ENCODE data around the gene CLEC16A.

CLEC16A gene

GRCh38 chr16:11009027-11009755 lies 64.8 kb downstream of the CLEC16A start:
- no peak for DNase-seq (ENCODE audit: low read depth)
- H3K4me3 ChIP-seq (ENCODE audit: low read depth, low read length) = no peak overlapping the region
- TF ChIP-seq, protein P1, sequence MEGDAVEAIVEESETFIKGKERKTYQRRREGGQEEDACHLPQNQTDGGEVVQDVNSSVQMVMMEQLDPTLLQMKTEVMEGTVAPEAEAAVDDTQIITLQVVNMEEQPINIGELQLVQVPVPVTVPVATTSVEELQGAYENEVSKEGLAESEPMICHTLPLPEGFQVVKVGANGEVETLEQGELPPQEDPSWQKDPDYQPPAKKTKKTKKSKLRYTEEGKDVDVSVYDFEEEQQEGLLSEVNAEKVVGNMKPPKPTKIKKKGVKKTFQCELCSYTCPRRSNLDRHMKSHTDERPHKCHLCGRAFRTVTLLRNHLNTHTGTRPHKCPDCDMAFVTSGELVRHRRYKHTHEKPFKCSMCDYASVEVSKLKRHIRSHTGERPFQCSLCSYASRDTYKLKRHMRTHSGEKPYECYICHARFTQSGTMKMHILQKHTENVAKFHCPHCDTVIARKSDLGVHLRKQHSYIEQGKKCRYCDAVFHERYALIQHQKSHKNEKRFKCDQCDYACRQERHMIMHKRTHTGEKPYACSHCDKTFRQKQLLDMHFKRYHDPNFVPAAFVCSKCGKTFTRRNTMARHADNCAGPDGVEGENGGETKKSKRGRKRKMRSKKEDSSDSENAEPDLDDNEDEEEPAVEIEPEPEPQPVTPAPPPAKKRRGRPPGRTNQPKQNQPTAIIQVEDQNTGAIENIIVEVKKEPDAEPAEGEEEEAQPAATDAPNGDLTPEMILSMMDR (conservative IDR thresholded peaks at IDR 0.05; ENCODE audit: low read depth, low read length) = no peak

DNA sequence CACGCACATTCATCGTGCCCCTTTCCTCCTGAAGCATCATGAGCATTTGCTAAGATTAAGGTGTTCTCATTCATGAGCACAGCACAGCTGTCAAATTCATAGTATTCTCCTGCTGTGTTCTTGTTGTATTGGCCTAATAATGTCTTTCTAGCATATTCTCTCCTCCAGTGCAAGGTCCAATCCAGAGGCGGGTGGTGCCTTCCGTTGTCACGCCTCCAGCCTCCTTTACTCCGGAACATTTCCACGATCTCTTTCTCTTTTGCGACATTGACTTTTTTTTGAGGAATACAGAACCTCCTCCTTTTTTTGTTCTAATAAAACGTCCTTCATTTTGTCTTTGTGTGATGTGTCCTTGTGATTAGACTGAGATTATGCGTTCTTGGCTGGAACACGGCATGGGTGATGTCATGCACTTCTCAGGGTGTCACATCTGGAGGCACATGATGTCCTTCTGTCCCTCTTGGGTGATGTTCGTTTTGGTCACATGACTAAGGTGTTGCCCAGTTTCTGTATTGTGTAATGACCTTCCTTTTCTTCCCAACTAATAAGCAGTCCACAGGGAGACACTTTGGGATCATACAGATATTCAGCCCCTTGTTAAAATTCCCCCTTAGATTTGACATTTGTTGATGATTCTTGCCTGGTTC lies 66.3 kb downstream of the CLEC16A start:
- no peak for DNase-seq (ENCODE audit: low read depth)
- TF ChIP-seq, protein P1 (conservative IDR thresholded peaks at IDR 0.05; ENCODE audit: low read depth, low read length) = no peak
- H3K4me3 ChIP-seq (ENCODE audit: low read depth, low read length) = no peak overlapping the region

DNA sequence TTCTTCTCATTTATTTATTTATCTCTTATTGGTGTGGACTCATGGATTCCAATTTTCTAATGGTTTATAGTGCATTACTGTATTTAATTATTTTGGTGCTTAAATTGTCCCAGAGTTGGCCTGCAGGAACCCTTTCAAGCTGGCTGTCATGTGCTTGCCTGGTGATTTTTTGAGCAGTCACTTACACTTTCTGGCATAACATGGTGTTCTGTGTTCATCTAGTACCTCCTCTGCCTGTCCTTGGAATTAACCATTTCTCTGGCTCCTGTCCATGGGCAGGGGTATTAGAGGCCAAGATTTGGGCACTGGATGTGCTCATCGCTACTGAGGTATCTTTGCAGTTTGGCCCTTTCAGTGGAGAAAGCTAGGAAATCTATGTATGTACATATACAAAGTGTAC lies 67.0 kb downstream of the CLEC16A start:
- DNase-seq (ENCODE audit: low read depth) = no peak
- H3K4me3 ChIP-seq (ENCODE audit: low read depth, low read length) = no peak overlapping the region
- TF ChIP-seq, protein P1 (conservative IDR thresholded peaks at IDR 0.05; ENCODE audit: low read depth, low read length) = no peak

- H3K4me3 ChIP-seq (ENCODE audit: low read depth, low read length) = no peak overlapping the region
- no peak for DNase-seq (ENCODE audit: low read depth)
- TF ChIP-seq, protein P1 (conservative IDR thresholded peaks at IDR 0.05; ENCODE audit: low read depth, low read length) = no peak
Observed at GRCh38 chr16:11012841-11013240, 68.5 kb downstream of the CLEC16A start.

- H3K4me3 ChIP-seq (ENCODE audit: low read depth, low read length) = no peak overlapping the region
- DNase-seq (ENCODE audit: low read depth) = peak; percentile 93
- TF ChIP-seq, protein P1 (conservative IDR thresholded peaks at IDR 0.05; ENCODE audit: low read depth, low read length) = no peak
Observed at GRCh38 chr16:11014136-11014535, 69.8 kb downstream of the CLEC16A start.

DNA sequence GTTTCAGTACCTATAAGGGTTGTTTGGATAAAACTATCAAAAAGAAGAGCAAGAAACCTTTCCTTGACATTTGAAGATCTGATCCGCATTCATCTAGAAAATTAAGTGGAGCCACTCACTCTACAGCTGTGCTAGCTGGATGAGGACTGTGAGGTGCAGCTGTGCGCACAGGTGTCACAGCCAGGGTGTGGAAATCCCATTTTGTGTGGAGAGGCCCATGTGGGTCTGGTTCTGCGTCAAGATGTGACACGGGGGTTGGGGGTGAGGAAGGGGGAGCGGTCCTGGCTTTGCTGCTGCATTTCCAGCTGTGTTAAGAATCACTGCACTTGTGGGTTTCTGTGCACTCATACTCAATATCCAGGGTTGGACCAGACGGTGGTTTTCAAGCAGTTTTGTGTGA lies 70.7 kb downstream of the CLEC16A start:
- DNase-seq (ENCODE audit: low read depth) = no peak
- TF ChIP-seq, protein P1 (conservative IDR thresholded peaks at IDR 0.05; ENCODE audit: low read depth, low read length) = no peak
- H3K4me3 ChIP-seq (ENCODE audit: low read depth, low read length) = no peak overlapping the region

- TF ChIP-seq, protein P1 (conservative IDR thresholded peaks at IDR 0.05; ENCODE audit: low read depth, low read length) = no peak
- DNase-seq (ENCODE audit: low read depth) = no peak
Observed at GRCh38 chr16:11015607-11016006, 71.2 kb downstream of the CLEC16A start.

More at GRCh38 chr16:11015607-11016006, 71.2 kb downstream of the CLEC16A start:
- H3K4me3 ChIP-seq (ENCODE audit: low read depth, low read length) = no peak overlapping the region
